ENCODE results near the gene CLEC4M. TPM values are rescaled to one million over a fixed set of nuclear protein-coding genes. Genes with fewer than 3 reads are reported as not detected.
"Not testable (repeated sequence)": the region's sequence is repeated elsewhere in the genome, so short reads cannot be mapped to it uniquely, and the experiment has no call there.

CLEC4M gene
- total RNA-seq, 1 experiment from 2014 or later = not detected

DNA sequence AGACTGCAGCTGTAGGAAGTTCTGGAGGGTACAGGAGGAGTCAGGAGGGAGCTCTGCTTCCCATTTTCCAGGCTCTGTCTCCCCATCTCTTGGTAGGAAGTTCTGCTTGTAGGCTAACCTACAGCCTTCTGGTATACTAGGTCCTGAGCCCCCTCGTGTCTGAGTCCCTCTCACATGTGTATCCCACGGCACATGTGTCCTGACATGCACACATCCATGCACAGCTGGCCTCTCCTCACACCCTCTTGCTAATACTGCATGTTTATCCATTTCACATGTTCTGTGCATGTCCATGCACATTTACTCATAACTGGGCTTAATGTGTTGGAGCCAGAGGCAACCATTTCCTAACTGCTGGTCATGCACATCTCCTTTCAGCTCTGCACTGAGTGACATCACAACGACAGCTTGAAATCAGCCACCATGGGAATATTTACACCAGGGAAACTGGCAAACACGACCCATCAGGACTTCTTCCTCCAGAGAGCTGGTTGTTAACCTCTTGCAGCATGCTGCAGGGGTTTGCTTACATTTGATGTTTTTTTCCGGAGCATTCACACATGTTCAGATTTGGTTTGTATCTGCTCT is 18.8 kb upstream of the CLEC4M start:
- no peaks in the 10 kb centered on the region for H3K9me2 ChIP-seq (replicated peaks; ENCODE audit: insufficient read depth, low read length)
- H3K79me2 ChIP-seq (ENCODE audit: low read length) = no peaks in the 10 kb centered on the region
- DNase-seq = no peak
- no peaks in the 10 kb centered on the region for H3K9me3 ChIP-seq (ENCODE audit: low read length)
- no peak overlapping the region for H3K9ac ChIP-seq (ENCODE audit: low read length)
- no peaks in the 10 kb centered on the region for H3K27me3 ChIP-seq (ENCODE audit: low read length)
- H4K20me1 ChIP-seq (ENCODE audit: insufficient read depth, low read depth, low read length) = no peaks in the 10 kb centered on the region
- no peak overlapping the region for H3K27ac ChIP-seq (ENCODE audit: low read length)
- H3K4me1 ChIP-seq (ENCODE audit: low read length) = peaks cover 19% of the 10 kb centered on the region
- no peak overlapping the region for H3K4me2 ChIP-seq (ENCODE audit: low read depth, low read length, poor library complexity, severe bottlenecking)
- H2AFZ ChIP-seq (ENCODE audit: low read length) = no peak overlapping the region
- no peak overlapping the region for H3K4me3 ChIP-seq (ENCODE audit: low read length)
- H3K36me3 ChIP-seq (ENCODE audit: insufficient read depth, low read length) = no peaks in the 10 kb centered on the region

DNA sequence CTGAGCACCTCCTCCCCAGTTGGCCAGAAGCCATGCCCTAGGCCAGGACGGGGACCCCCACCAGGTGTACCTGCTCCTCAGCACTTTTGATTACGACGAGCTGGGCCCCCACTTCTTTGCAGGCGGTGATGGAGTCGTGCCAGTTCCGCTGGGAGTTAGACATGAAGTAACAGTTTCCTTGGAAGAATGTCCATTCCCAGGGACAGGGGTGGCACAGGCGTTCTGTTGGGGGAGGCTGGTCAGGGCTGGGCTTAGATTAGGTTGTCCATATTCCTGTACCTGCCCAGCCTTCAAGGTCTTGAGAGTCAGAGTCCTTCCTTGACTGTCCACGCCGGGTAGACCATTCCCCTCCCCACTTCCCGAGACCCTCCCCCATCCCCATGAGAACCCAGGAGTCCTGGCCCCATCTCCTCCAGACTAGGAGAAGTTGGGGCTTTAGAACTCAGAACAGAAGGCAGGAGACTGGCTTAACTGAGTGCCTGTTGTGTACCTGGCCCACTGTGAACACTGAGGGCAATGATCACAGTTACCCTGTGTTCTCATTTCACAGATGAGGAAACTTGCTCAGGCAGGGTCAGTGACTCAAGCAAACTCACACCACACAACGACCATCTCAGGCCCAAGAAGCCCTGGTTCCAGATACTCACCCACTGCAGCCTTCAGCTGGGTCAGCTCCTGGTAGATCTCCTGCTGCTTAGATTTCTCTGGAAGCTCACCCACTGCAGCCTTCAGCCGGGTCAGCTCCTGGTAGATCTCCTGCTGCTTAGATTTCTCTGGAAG is 18.0 kb upstream of the CLEC4M start:
- H3K4me2 ChIP-seq (ENCODE audit: low read depth, low read length, poor library complexity, severe bottlenecking) = no peak overlapping the region
- no peaks in the 10 kb centered on the region for H4K20me1 ChIP-seq (ENCODE audit: insufficient read depth, low read depth, low read length)
- no peaks in the 10 kb centered on the region for H3K36me3 ChIP-seq (ENCODE audit: insufficient read depth, low read length)
- no peaks in the 10 kb centered on the region for H3K9me3 ChIP-seq (ENCODE audit: low read length)
- no peak for DNase-seq
- no peak overlapping the region for H2AFZ ChIP-seq (ENCODE audit: low read length)
- H3K9me2 ChIP-seq (replicated peaks; ENCODE audit: insufficient read depth, low read length) = no peaks in the 10 kb centered on the region
- no peaks in the 10 kb centered on the region for H3K79me2 ChIP-seq (ENCODE audit: low read length)
- peaks cover 19% of the 10 kb centered on the region for H3K4me1 ChIP-seq (ENCODE audit: low read length)
- H3K4me3 ChIP-seq (ENCODE audit: low read length) = no peak overlapping the region
- H3K9ac ChIP-seq (ENCODE audit: low read length) = no peak overlapping the region
- no peaks in the 10 kb centered on the region for H3K27me3 ChIP-seq (ENCODE audit: low read length)
- no peak overlapping the region for H3K27ac ChIP-seq (ENCODE audit: low read length)

DNA sequence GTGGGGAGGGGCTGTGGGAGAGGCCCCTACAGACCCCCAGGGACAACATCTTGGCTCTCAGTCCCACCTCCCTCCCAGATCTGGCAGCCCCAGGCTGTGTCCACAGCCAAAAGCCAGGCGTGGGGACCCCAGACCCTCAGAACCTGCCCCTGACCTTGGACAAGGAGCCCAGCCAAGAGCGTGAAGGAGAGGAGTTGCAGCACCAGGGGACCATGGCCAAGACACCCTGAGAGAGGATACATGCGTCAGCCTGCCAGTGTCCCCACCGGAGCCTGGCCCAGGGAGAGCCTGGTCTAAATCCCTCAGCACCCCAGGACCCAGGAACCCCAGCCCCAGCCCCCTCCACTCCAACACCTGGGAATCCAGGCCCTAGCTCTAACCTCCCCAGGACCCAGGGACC is 16.7 kb upstream of the CLEC4M start:
- H3K4me2 ChIP-seq (ENCODE audit: low read depth, low read length, poor library complexity, severe bottlenecking); H3K36me3 ChIP-seq (ENCODE audit: insufficient read depth, low read length); H3K27me3 ChIP-seq (ENCODE audit: low read length); H2AFZ ChIP-seq (ENCODE audit: low read length); H3K9ac ChIP-seq (ENCODE audit: low read length); H3K79me2 ChIP-seq (ENCODE audit: low read length); H3K4me3 ChIP-seq (ENCODE audit: low read length); H3K9me3 ChIP-seq (ENCODE audit: low read length); H4K20me1 ChIP-seq (ENCODE audit: insufficient read depth, low read depth, low read length); H3K9me2 ChIP-seq (replicated peaks; ENCODE audit: insufficient read depth, low read length); DNase-seq; H3K27ac ChIP-seq (ENCODE audit: low read length): not testable (repeated sequence)
- H3K4me1 ChIP-seq (ENCODE audit: low read length) = peaks cover 19% of the 10 kb centered on the region

- DNase-seq = no peak
- Histone ChIP-seq H3K9ac (ENCODE audit: low read length) (no peak within 1 kb of the TSS), H3K36me3 (ENCODE audit: insufficient read depth, low read length) (no peaks in the 10 kb centered on the region), H3K27me3 (ENCODE audit: low read length) (no peaks in the 10 kb centered on the region), H3K79me2 (ENCODE audit: low read length) (no peaks in the 10 kb centered on the region), H3K4me3 (ENCODE audit: low read length) (no peak within 1 kb of the TSS), H4K20me1 (ENCODE audit: insufficient read depth, low read depth, low read length) (no peaks in the 10 kb centered on the region), H3K9me2 (replicated peaks; ENCODE audit: insufficient read depth, low read length) (no peaks in the 10 kb centered on the region), H3K4me2 (ENCODE audit: low read depth, low read length, poor library complexity, severe bottlenecking) (no peak within 1 kb of the TSS), H3K4me1 (ENCODE audit: low read length) (peaks cover 19% of the 10 kb centered on the region), H3K27ac (ENCODE audit: low read length) (no peak within 1 kb of the TSS), H2AFZ (ENCODE audit: low read length) (no peak within 1 kb of the TSS), H3K9me3 (ENCODE audit: low read length) (no peaks in the 10 kb centered on the region)
Measured at GRCh38 chr19:7746903-7747884, 15.8 kb upstream of the CLEC4M start, which contains the start of gene CD209. TSS of gene CD209 (minus strand) at chr19:7747534. CDS start at chr19:7747511, 23 bp downstream.

GRCh38 chr19:7748171-7748570 is 14.9 kb upstream of the CLEC4M start:
- Histone ChIP-seq H4K20me1 (ENCODE audit: insufficient read depth, low read depth, low read length) (no peaks in the 10 kb centered on the region), H3K27me3 (ENCODE audit: low read length) (no peaks in the 10 kb centered on the region), H3K9me2 (replicated peaks; ENCODE audit: insufficient read depth, low read length) (no peaks in the 10 kb centered on the region), H3K79me2 (ENCODE audit: low read length) (no peaks in the 10 kb centered on the region), H3K27ac (ENCODE audit: low read length) (no peak overlapping the region), H3K4me1 (ENCODE audit: low read length) (peaks cover 10% of the 10 kb centered on the region), H3K9me3 (ENCODE audit: low read length) (no peaks in the 10 kb centered on the region), H3K36me3 (ENCODE audit: insufficient read depth, low read length) (no peaks in the 10 kb centered on the region), H3K4me2 (ENCODE audit: low read depth, low read length, poor library complexity, severe bottlenecking) (no peak overlapping the region), H3K4me3 (ENCODE audit: low read length) (no peak overlapping the region), H2AFZ (ENCODE audit: low read length) (no peak overlapping the region), H3K9ac (ENCODE audit: low read length) (no peak overlapping the region)
- no peak for DNase-seq

GRCh38 chr19:7748756-7749155 is 14.3 kb upstream of the CLEC4M start:
- Histone ChIP-seq H3K36me3 (ENCODE audit: insufficient read depth, low read length) (no peaks in the 10 kb centered on the region), H3K9me2 (replicated peaks; ENCODE audit: insufficient read depth, low read length) (no peaks in the 10 kb centered on the region), H2AFZ (ENCODE audit: low read length) (no peak overlapping the region), H3K79me2 (ENCODE audit: low read length) (no peaks in the 10 kb centered on the region), H3K4me3 (ENCODE audit: low read length) (no peak overlapping the region), H3K4me1 (ENCODE audit: low read length) (peaks cover 4% of the 10 kb centered on the region), H4K20me1 (ENCODE audit: insufficient read depth, low read depth, low read length) (no peaks in the 10 kb centered on the region), H3K4me2 (ENCODE audit: low read depth, low read length, poor library complexity, severe bottlenecking) (no peak overlapping the region), H3K9ac (ENCODE audit: low read length) (no peak overlapping the region), H3K27me3 (ENCODE audit: low read length) (no peaks in the 10 kb centered on the region), H3K27ac (ENCODE audit: low read length) (no peak overlapping the region), H3K9me3 (ENCODE audit: low read length) (no peaks in the 10 kb centered on the region)
- DNase-seq = no peak

DNA sequence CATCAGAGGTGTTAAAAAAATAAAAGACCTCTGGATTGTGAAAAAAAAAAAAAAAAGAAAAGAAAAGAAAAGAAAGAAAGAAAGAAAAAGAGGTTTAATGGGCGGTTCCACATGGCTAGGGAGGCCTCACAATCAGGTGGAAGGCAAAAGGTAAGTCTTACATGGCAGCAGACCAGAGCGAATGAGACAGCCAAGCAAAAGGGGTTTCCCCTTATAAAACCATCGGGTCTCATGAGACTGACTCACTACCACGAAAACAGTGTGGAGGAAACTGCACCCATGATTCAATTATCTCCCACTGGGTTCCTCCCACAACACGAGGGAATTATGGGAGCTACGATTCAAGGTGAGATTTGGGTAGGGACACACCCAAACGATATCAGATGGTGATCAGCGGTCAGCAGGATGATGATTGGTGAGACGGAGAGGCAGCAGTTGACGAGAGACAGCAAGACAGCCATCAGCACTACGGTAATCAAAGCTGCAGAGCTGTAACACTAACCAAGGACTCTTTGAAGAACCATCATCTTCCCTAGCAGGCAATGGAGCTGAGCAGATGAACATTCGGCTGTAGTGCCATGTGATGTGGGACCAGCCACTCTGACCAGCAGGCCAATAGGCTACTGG is 11.8 kb upstream of the CLEC4M start:
- H3K79me2 ChIP-seq (ENCODE audit: low read length) = no peaks in the 10 kb centered on the region
- no peaks in the 10 kb centered on the region for H3K9me2 ChIP-seq (replicated peaks; ENCODE audit: insufficient read depth, low read length)
- DNase-seq = no peak
- no peak overlapping the region for H3K4me3 ChIP-seq (ENCODE audit: low read length)
- no peaks in the 10 kb centered on the region; the same call in 1 of the 2 replicates for H3K9me3 ChIP-seq (ENCODE audit: low read length)
- H3K4me2 ChIP-seq (ENCODE audit: low read depth, low read length, poor library complexity, severe bottlenecking) = no peak overlapping the region
- H3K4me1 ChIP-seq (ENCODE audit: low read length) = no peaks in the 10 kb centered on the region
- no peak overlapping the region for H3K9ac ChIP-seq (ENCODE audit: low read length)
- no peaks in the 10 kb centered on the region for H3K36me3 ChIP-seq (ENCODE audit: insufficient read depth, low read length)
- no peaks in the 10 kb centered on the region for H3K27me3 ChIP-seq (ENCODE audit: low read length)
- H3K27ac ChIP-seq (ENCODE audit: low read length) = no peak overlapping the region
- no peaks in the 10 kb centered on the region for H4K20me1 ChIP-seq (ENCODE audit: insufficient read depth, low read depth, low read length)
- no peak overlapping the region for H2AFZ ChIP-seq (ENCODE audit: low read length)
